ENCODE data around the gene PIP4P1. TPM values are rescaled to one million over a fixed set of nuclear protein-coding genes. Genes with fewer than 3 reads are reported as not detected.

The PIP4P1 gene
- total RNA-seq, 1 donor from 2014 or later: 22.0 TPM

- DNase-seq (ENCODE audit: low read depth, low spot score): no peak
Observed at GRCh38 chr14:20412411-20412810, 48.8 kb downstream of the PIP4P1 start.

- DNase-seq (ENCODE audit: low read depth, low spot score): no peak
Observed at GRCh38 chr14:20409226-20409625, 52.0 kb downstream of the PIP4P1 start.

Other genes starting within 250 kb of the PIP4P1 start
- not detected in 2 replicates for gene OR11H6, start 237.7 kb downstream of the PIP4P1 start, total RNA-seq
- gene OR11H7, start 232.5 kb downstream of the PIP4P1 start, total RNA-seq: not detected in 2 replicates
- gene OR11H4, start 222.1 kb downstream of the PIP4P1 start, total RNA-seq: not detected in 2 replicates
- gene TTC5, start 155.5 kb downstream of the PIP4P1 start, total RNA-seq: 16.8 and 30.2 TPM in 2 replicates
- 26.7 and 49.1 TPM in 2 replicates for gene CCNB1IP1, start 128.2 kb downstream of the PIP4P1 start, total RNA-seq
- 9.0 and 14.1 TPM in 2 replicates for gene PARP2, start 117.8 kb downstream of the PIP4P1 start, total RNA-seq
- gene TEP1, start 47.9 kb downstream of the PIP4P1 start, total RNA-seq: 16.6 and 28.2 TPM in 2 replicates
- under 0.01 and 0.04 TPM in 2 replicates for gene KLHL33, start 25.3 kb downstream of the PIP4P1 start, total RNA-seq
- 38.4 and 42.6 TPM in 2 replicates for gene OSGEP, start 6.6 kb downstream of the PIP4P1 start, total RNA-seq
- gene APEX1, start 6.2 kb downstream of the PIP4P1 start, total RNA-seq: 128 and 143 TPM in 2 replicates
- gene PNP, start 8.0 kb upstream of the PIP4P1 start, total RNA-seq: 219 and 286 TPM in 2 replicates
- 0.33 TPM in 1 of 2 replicates, not detected in the other for gene RNASE10, start 44.1 kb upstream of the PIP4P1 start, total RNA-seq
- gene RNASE9, start 99.6 kb upstream of the PIP4P1 start, total RNA-seq: not detected in 2 replicates
- not detected in 2 replicates for gene RNASE11, start 126.6 kb upstream of the PIP4P1 start, total RNA-seq
- not detected in 2 replicates for gene RNASE12, start 129.9 kb upstream of the PIP4P1 start, total RNA-seq
- not detected in 2 replicates for gene OR6S1, start 180.3 kb upstream of the PIP4P1 start, total RNA-seq
- gene RNASE4, start 223.1 kb upstream of the PIP4P1 start, total RNA-seq: 4.2 and 18.6 TPM in 2 replicates
- gene ANG, start 227.3 kb upstream of the PIP4P1 start, total RNA-seq: 4.2 and 6.9 TPM in 2 replicates

All from pulmonary artery endothelial cell (primary cell).